ENCODE results near the gene INF2.

INF2 gene

DNA sequence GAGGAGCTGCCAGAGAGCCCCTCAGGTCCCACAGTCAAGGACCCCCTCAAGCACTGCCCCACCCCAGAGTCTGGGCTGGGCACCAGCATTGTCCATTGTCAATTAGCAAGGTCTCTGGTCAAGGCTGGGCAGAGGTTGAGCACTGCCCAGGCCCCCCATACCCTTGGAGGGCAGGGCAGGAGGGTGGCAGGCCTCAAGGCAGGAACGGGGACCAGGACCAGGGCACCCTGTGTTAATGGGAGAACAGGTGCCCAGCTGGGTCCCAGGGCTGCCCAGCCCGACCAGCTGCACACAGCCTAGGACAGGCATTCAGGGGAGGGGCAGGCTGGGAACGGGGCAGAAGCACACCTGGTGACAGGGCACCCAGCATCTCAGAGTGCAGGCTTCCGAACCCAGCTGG lies 82.0 kb downstream of the INF2 start:
- TF ChIP-seq, protein P1, sequence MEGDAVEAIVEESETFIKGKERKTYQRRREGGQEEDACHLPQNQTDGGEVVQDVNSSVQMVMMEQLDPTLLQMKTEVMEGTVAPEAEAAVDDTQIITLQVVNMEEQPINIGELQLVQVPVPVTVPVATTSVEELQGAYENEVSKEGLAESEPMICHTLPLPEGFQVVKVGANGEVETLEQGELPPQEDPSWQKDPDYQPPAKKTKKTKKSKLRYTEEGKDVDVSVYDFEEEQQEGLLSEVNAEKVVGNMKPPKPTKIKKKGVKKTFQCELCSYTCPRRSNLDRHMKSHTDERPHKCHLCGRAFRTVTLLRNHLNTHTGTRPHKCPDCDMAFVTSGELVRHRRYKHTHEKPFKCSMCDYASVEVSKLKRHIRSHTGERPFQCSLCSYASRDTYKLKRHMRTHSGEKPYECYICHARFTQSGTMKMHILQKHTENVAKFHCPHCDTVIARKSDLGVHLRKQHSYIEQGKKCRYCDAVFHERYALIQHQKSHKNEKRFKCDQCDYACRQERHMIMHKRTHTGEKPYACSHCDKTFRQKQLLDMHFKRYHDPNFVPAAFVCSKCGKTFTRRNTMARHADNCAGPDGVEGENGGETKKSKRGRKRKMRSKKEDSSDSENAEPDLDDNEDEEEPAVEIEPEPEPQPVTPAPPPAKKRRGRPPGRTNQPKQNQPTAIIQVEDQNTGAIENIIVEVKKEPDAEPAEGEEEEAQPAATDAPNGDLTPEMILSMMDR (IDR thresholded peaks at IDR 0.05; ENCODE audit: low read length): no peak
- TF ChIP-seq EZH2 (IDR thresholded peaks at IDR 0.05; ENCODE audit: borderline replicate concordance, low read length): no peak
- Histone ChIP-seq H3K36me3 (ENCODE audit: insufficient read depth, low read length) (peaks cover 54% of the 10 kb centered on the region), H3K9ac (ENCODE audit: low read length) (no peak overlapping the region), H3K4me3 (ENCODE audit: low read depth, low read length, poor library complexity, severe bottlenecking) (no peak overlapping the region), H3K4me1 (ENCODE audit: insufficient read depth, low read length, severe bottlenecking) (no peaks in the 10 kb centered on the region), H3K79me2 (ENCODE audit: insufficient read depth, low read length) (no peaks in the 10 kb centered on the region), H3K27me3 (ENCODE audit: insufficient read depth, low read length) (no peaks in the 10 kb centered on the region), H3K9me3 (ENCODE audit: low read length) (peaks cover 9% of the 10 kb centered on the region), H3K4me2 (ENCODE audit: low read length) (no peak overlapping the region), H2AFZ (ENCODE audit: low read length) (no peak overlapping the region), H3F3A (ENCODE audit: insufficient read depth, low read length) (no peaks in the 10 kb centered on the region), H4K20me1 (ENCODE audit: insufficient read depth, low read length) (no peaks in the 10 kb centered on the region), H3K27ac (ENCODE audit: low read depth, low read length, poor library complexity, severe bottlenecking) (no peak overlapping the region), H3K9me2 (ENCODE audit: low read depth, low read length) (no peaks in the 10 kb centered on the region)
